GM18526 (cell line): ENCODE data around the gene CTDSP2.
A peak's percentile ranks its signal among the peaks of the same experiment; 100 is the strongest.

Source experiments
- POLR2A ChIP-seq: IDR thresholded peaks from 3 replicates; pipeline ENCODE4 v1.6.1; 2011; ENCODE audit not compliant: insufficient read length; ENCODE audit errors: extremely low read depth

Gene CTDSP2

GRCh38 chr12:57795354-57795753, 51.2 kb downstream of the CTDSP2 start:
- no peak for TF ChIP-seq POLR2A

GRCh38 chr12:57793920-57794319, 52.6 kb downstream of the CTDSP2 start:
- no peak for TF ChIP-seq POLR2A

- TF ChIP-seq POLR2A = no peak
Measured at GRCh38 chr12:57783861-57784260, 62.7 kb downstream of the CTDSP2 start.

- TF ChIP-seq POLR2A = no peak
Measured at GRCh38 chr12:57783466-57783801, 63.1 kb downstream of the CTDSP2 start.

GRCh38 chr12:57782608-57783465, 63.7 kb downstream of the CTDSP2 start, which contains the start of gene TSFM:
TSFM (plus strand) TSS chr12:57782787; CDS start chr12:57782802, 15 bp downstream.
- peak; percentile 92 for TF ChIP-seq POLR2A

- TF ChIP-seq POLR2A = no peak
Measured at GRCh38 chr12:57782243-57782607, 64.3 kb downstream of the CTDSP2 start.

- no peak for TF ChIP-seq POLR2A
Measured at GRCh38 chr12:57781801-57782200, 64.7 kb downstream of the CTDSP2 start.

- no peak for TF ChIP-seq POLR2A
Measured at GRCh38 chr12:57781244-57781643, 65.3 kb downstream of the CTDSP2 start.

GRCh38 chr12:57780284-57780897, 66.1 kb downstream of the CTDSP2 start:
- no peak for TF ChIP-seq POLR2A

GRCh38 chr12:57779736-57780135, 66.8 kb downstream of the CTDSP2 start:
- TF ChIP-seq POLR2A = no peak

GRCh38 chr12:57777911-57778310, 68.6 kb downstream of the CTDSP2 start:
- TF ChIP-seq POLR2A = no peak

GRCh38 chr12:57777367-57777766, 69.2 kb downstream of the CTDSP2 start:
- no peak for TF ChIP-seq POLR2A

- no peak for TF ChIP-seq POLR2A
Measured at GRCh38 chr12:57776247-57776587, 70.3 kb downstream of the CTDSP2 start.

GRCh38 chr12:57775563-57776246, 70.8 kb downstream of the CTDSP2 start:
- no peak for TF ChIP-seq POLR2A

GRCh38 chr12:57775044-57775443, 71.5 kb downstream of the CTDSP2 start:
- TF ChIP-seq POLR2A = no peak

- no peak for TF ChIP-seq POLR2A
Measured at GRCh38 chr12:57772429-57773322, 73.9 kb downstream of the CTDSP2 start, which contains the start of gene EEF1AKMT3. EEF1AKMT3 (plus strand) TSS chr12:57772614; CDS start chr12:57772725, 111 bp downstream.
